Measurements from ENCODE around the gene NPIPB8.
A peak's percentile ranks its signal among the peaks of the same experiment; 100 is the strongest.
"Not testable (repeated sequence)": the region's sequence is repeated elsewhere in the genome, so short reads cannot be mapped to it uniquely, and the experiment has no call there.

The NPIPB8 gene

DNA sequence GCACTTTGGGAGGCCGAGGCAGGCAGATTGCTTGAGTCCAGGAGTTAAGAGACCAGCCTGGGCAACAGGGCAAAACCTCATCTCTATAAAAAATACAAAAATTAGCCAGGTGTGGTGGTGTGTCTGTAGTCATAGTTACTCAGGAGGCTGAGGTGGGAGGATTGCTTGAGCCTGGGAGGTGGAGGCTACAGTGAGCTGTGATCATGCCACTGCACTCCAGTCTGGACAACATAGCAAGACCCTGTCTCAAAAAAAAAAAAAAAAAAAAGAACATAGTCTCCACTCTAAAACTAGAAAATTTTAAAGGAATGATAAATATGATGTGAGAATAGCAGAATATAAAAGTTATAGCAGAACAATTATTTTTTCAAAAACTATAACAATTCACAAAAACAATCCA is 17.5 kb upstream of the NPIPB8 start:
- not testable (repeated sequence) for H3K18ac ChIP-seq (ENCODE audit: low read length); H2AFZ ChIP-seq (ENCODE audit: insufficient read depth, low read length, poor library complexity); H4K12ac ChIP-seq (ENCODE audit: low read depth, low read length); H3K4me2 ChIP-seq (ENCODE audit: low read length); H2AK5ac ChIP-seq (ENCODE audit: low read length); H3K79me2 ChIP-seq (ENCODE audit: control insufficient read depth, insufficient read depth, low read length, poor library complexity); H2BK12ac ChIP-seq (ENCODE audit: low read length); H3K9ac ChIP-seq (ENCODE audit: low read length); H2BK5ac ChIP-seq (ENCODE audit: low read depth, low read length, poor library complexity); H3K14ac ChIP-seq (ENCODE audit: low read length); H3K4me3 ChIP-seq (ENCODE audit: low read depth, low read length); H3K27me3 ChIP-seq (ENCODE audit: insufficient read depth, low read length); H2BK120ac ChIP-seq (ENCODE audit: insufficient read depth, low read length, poor library complexity); H3K9me3 ChIP-seq (ENCODE audit: insufficient read depth, low read depth, low read length); H3K36me3 ChIP-seq (ENCODE audit: control insufficient read depth in 1 of 2, insufficient read depth in 2 of 2, low read length in 2 of 2); H3K27ac ChIP-seq (ENCODE audit: low read depth, low read length); H3K79me1 ChIP-seq (ENCODE audit: low read length); H4K8ac ChIP-seq (ENCODE audit: low read depth, low read length); H4K91ac ChIP-seq (ENCODE audit: low read depth, low read length); H3K4me1 ChIP-seq (ENCODE audit: control insufficient read depth in 1 of 2, insufficient read depth in 2 of 2, low read length in 2 of 2); H3K4ac ChIP-seq (ENCODE audit: low read depth, low read length); H3K23ac ChIP-seq (ENCODE audit: low read length); DNase-seq
- WGBS (ENCODE audit: extremely low coverage, insufficient coverage, insufficient read length) = no CpG with 5 or more reads among the region's 1 CpG

DNA sequence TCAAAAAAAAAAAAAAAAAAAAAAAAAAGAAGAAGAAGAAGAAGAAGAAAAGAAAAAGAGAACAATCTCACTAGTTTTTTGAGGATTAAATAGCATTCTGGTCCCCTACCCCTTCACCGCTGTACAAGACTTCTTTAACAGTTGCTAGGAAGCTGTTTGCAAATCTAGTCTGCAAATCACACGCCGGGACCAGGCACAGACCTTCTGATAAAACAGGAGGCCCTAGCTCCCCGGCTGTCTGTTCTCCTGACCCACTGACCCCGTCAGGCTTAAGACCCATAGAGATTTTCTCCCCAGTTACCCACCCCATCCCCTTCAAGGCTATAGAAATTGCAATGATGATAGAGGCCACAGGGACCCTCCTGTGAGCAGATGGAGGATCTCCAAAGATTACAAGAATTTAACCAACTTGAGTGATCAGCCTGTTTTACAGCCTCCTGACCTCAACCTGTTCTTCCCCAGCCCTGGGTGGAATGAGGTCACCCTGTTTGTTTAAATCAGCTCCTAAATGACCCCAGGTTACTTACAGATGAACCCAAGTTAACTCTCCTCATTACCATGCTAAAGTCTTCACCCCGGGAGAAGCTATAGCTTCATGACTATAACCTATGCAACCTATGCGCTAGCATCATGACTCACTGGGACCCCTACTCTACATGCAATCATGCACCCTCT is 16.2 kb upstream of the NPIPB8 start:
- H3K14ac ChIP-seq (ENCODE audit: low read length) = no peak overlapping the region
- H3K18ac ChIP-seq (ENCODE audit: low read length) = no peak overlapping the region
- H3K36me3 ChIP-seq (ENCODE audit: control insufficient read depth in 1 of 2, insufficient read depth in 2 of 2, low read length in 2 of 2) = no peaks in the 10 kb centered on the region
- H3K4me1 ChIP-seq (ENCODE audit: control insufficient read depth in 1 of 2, insufficient read depth in 2 of 2, low read length in 2 of 2) = no peaks in the 10 kb centered on the region
- no peak overlapping the region for H4K8ac ChIP-seq (ENCODE audit: low read depth, low read length)
- H3K27me3 ChIP-seq (ENCODE audit: insufficient read depth, low read length) = no peaks in the 10 kb centered on the region
- H2AFZ ChIP-seq (ENCODE audit: insufficient read depth, low read length, poor library complexity) = no peak overlapping the region
- H2BK12ac ChIP-seq (ENCODE audit: low read length) = no peak overlapping the region
- H3K9ac ChIP-seq (ENCODE audit: low read length) = no peak overlapping the region
- no peak overlapping the region for H3K4me2 ChIP-seq (ENCODE audit: low read length)
- DNase-seq = no peak
- no peaks in the 10 kb centered on the region for H3K79me2 ChIP-seq (ENCODE audit: control insufficient read depth, insufficient read depth, low read length, poor library complexity)
- H2BK120ac ChIP-seq (ENCODE audit: insufficient read depth, low read length, poor library complexity) = no peak overlapping the region
- H3K4ac ChIP-seq (ENCODE audit: low read depth, low read length) = no peak overlapping the region
- no peak overlapping the region for H3K27ac ChIP-seq (ENCODE audit: low read depth, low read length)
- no peak overlapping the region for H3K23ac ChIP-seq (ENCODE audit: low read length)
- H2AK5ac ChIP-seq (ENCODE audit: low read length) = no peak overlapping the region
- H3K9me3 ChIP-seq (ENCODE audit: insufficient read depth, low read depth, low read length) = no peaks in the 10 kb centered on the region
- H4K91ac ChIP-seq (ENCODE audit: low read depth, low read length) = no peak overlapping the region
- no peak overlapping the region for H2BK5ac ChIP-seq (ENCODE audit: low read depth, low read length, poor library complexity)
- H3K79me1 ChIP-seq (ENCODE audit: low read length) = no peaks in the 10 kb centered on the region
- no peak overlapping the region for H4K12ac ChIP-seq (ENCODE audit: low read depth, low read length)
- WGBS (ENCODE audit: extremely low coverage, insufficient coverage, insufficient read length) = no CpG with 5 or more reads among the region's 7 CpGs
- no peak overlapping the region for H3K4me3 ChIP-seq (ENCODE audit: low read depth, low read length)

DNA sequence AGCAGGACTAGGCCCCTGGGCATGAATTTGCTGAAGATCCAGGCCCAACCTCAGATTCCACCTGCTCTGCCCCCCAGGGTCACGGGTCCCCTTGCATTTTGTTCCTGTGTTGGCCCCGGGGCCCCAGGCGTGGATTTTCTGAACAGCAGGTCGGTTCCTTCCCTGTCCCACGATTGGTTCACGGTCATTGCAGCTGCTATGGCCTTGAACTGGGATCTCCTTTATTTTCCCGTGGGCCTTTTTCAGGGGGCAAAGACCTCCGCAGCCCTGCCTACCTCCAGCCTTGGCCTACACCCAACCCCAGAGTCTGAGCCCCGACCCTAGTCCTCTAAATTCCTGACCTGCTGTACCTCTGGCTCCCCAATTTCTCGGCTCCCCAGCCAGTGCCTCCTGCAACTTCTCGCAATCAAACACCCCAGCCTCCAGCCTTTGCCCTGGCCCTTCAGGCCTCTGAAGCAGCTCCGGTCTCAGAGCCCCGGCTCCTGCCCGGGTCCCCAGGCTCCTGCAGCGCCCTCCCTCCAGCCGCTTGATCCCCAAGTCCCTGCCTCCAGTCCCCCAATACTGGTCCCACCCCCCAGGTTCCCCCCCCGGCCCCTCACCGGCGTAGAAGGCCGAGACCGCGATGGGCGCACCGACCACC is 15.2 kb upstream of the NPIPB8 start:
- H3K36me3 ChIP-seq (ENCODE audit: control insufficient read depth in 1 of 2, insufficient read depth in 2 of 2, low read length in 2 of 2); DNase-seq; H2BK120ac ChIP-seq (ENCODE audit: insufficient read depth, low read length, poor library complexity); H4K8ac ChIP-seq (ENCODE audit: low read depth, low read length); H3K14ac ChIP-seq (ENCODE audit: low read length); H2AK5ac ChIP-seq (ENCODE audit: low read length); H2BK12ac ChIP-seq (ENCODE audit: low read length); H3K4me1 ChIP-seq (ENCODE audit: control insufficient read depth in 1 of 2, insufficient read depth in 2 of 2, low read length in 2 of 2); H3K79me1 ChIP-seq (ENCODE audit: low read length); H3K79me2 ChIP-seq (ENCODE audit: control insufficient read depth, insufficient read depth, low read length, poor library complexity); H3K18ac ChIP-seq (ENCODE audit: low read length); H2AFZ ChIP-seq (ENCODE audit: insufficient read depth, low read length, poor library complexity); H2BK5ac ChIP-seq (ENCODE audit: low read depth, low read length, poor library complexity); H3K4ac ChIP-seq (ENCODE audit: low read depth, low read length); H3K9me3 ChIP-seq (ENCODE audit: insufficient read depth, low read depth, low read length); H3K4me3 ChIP-seq (ENCODE audit: low read depth, low read length); H4K12ac ChIP-seq (ENCODE audit: low read depth, low read length); H3K27ac ChIP-seq (ENCODE audit: low read depth, low read length); H3K23ac ChIP-seq (ENCODE audit: low read length); H3K9ac ChIP-seq (ENCODE audit: low read length); H4K91ac ChIP-seq (ENCODE audit: low read depth, low read length); H3K27me3 ChIP-seq (ENCODE audit: insufficient read depth, low read length); H3K4me2 ChIP-seq (ENCODE audit: low read length): not testable (repeated sequence)
- no CpG with 5 or more reads among the region's 24 CpGs for WGBS (ENCODE audit: extremely low coverage, insufficient coverage, insufficient read length)

DNA sequence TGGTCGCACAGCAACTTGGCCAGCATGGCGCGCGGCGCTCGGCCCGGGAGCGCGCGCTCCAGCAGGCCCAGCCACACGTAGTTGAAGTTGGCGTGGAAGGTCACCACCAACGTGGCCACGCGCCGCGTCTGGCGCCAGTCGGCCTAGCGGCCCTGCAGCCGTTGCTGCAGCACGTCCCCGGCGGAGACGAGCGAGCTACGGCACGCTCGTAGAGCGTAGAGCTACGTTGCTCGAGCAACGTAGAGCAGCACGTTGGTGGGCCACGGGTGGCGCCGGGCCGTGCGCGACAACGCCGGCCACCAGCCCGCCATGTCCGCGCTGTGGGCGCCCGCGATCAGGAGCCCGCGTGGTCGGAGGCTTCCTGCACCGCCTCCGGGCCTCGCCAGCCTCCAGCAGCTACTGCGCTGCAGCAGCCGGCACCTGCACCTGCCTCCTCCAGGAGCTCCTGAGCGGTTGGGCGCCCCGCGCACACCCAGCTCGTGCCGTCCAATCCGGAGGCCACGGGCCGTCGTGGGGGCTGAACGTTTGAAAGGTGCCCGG is 14.6 kb upstream of the NPIPB8 start:
- Histone ChIP-seq H3K14ac (ENCODE audit: low read length) (no peak overlapping the region), H3K9me3 (ENCODE audit: insufficient read depth, low read depth, low read length) (no peaks in the 10 kb centered on the region), H2AFZ (ENCODE audit: insufficient read depth, low read length, poor library complexity) (no peak overlapping the region), H3K18ac (ENCODE audit: low read length) (no peak overlapping the region), H3K23ac (ENCODE audit: low read length) (no peak overlapping the region), H3K27me3 (ENCODE audit: insufficient read depth, low read length) (no peaks in the 10 kb centered on the region), H2BK120ac (ENCODE audit: insufficient read depth, low read length, poor library complexity) (no peak overlapping the region), H3K27ac (ENCODE audit: low read depth, low read length) (no peak overlapping the region), H2BK12ac (ENCODE audit: low read length) (no peak overlapping the region), H3K79me1 (ENCODE audit: low read length) (no peaks in the 10 kb centered on the region), H3K4me1 (ENCODE audit: control insufficient read depth in 1 of 2, insufficient read depth in 2 of 2, low read length in 2 of 2) (no peaks in the 10 kb centered on the region), H3K9ac (ENCODE audit: low read length) (no peak overlapping the region), H3K4ac (ENCODE audit: low read depth, low read length) (no peak overlapping the region), H4K12ac (ENCODE audit: low read depth, low read length) (no peak overlapping the region), H3K79me2 (ENCODE audit: control insufficient read depth, insufficient read depth, low read length, poor library complexity) (no peaks in the 10 kb centered on the region), H4K91ac (ENCODE audit: low read depth, low read length) (no peak overlapping the region), H3K36me3 (ENCODE audit: control insufficient read depth in 1 of 2, insufficient read depth in 2 of 2, low read length in 2 of 2) (no peaks in the 10 kb centered on the region), H4K8ac (ENCODE audit: low read depth, low read length) (no peak overlapping the region), H2BK5ac (ENCODE audit: low read depth, low read length, poor library complexity) (no peak overlapping the region), H3K4me2 (ENCODE audit: low read length) (no peak overlapping the region), H2AK5ac (ENCODE audit: low read length) (no peak overlapping the region), H3K4me3 (ENCODE audit: low read depth, low read length) (no peak overlapping the region)
- WGBS (ENCODE audit: extremely low coverage, insufficient coverage, insufficient read length) = no CpG with 5 or more reads among the region's 68 CpGs
- DNase-seq = peak in 1 of 2 donors; percentile 20

Data from trophoblast cell (in vitro differentiated cells and primary cell).